Right atrium auricular region (tissue), 2 donors: ENCODE data around the gene TRAF2. TPM values are rescaled to one million over a fixed set of nuclear protein-coding genes. Genes with fewer than 3 reads are reported as not detected.

Experiments
- DNase-seq: peaks from one replicate; pipeline ENCODE4 v3.0.0-alpha.2; 2019; ENCODE audit warnings: low spot score
- H3K27ac ChIP-seq, 2 donors: fragments of 200-600 bp; sonication (generic); 1 replicate in 1 of 2; 2 replicates in 1 of 2; pipeline ENCODE4 v1.5.1; 2016 to 2019
- H3K27me3 ChIP-seq, 2 donors: fragments of 200-600 bp; sonication (generic); one replicate each; pipeline versions ENCODE4 v1.5.1 to v1.6.0; 2017 to 2019
- H3K36me3 ChIP-seq: fragments of 200-600 bp; sonication (generic); one replicate; pipeline ENCODE4 v1.5.1; 2016
- H3K4me1 ChIP-seq, 2 donors: fragments of 200-600 bp; sonication (generic); one replicate each; pipeline versions ENCODE4 v1.5.1 to v1.6.0; 2017 to 2019
- H3K4me3 ChIP-seq, 2 donors: fragments of 200-600 bp; sonication (generic); 1 replicate in 1 of 2; 2 replicates in 1 of 2; pipeline ENCODE4 v1.5.1; 2017 to 2019; ENCODE audit warnings: mild to moderate bottlenecking in 1 of 2, moderate library complexity in 1 of 2
- H3K9me3 ChIP-seq, 2 donors: fragments of 200-600 bp; sonication (generic); one replicate each; pipeline ENCODE4 v1.5.1; 2019
- total RNA-seq, 2 donors: library from RNA; depleted of rRNA; stranded (reverse); fragments of >200 nt; gene quantifications; one replicate each; pipeline ENCODE4 v1.1.0, GENCODE V29; 2016
- TF ChIP-seq, protein P1 (sequence below), 2 donors: fragments of 200-600 bp; sonication (generic); IDR thresholded peaks; one replicate each; pipeline ENCODE4 v1.5.1; 2019; ENCODE audit warnings: antibody characterized with exemption in 2 of 2

TRAF2 gene
- total RNA-seq, 2 donors from 2014 or later, result 1.9 to 4.1 TPM

DNA sequence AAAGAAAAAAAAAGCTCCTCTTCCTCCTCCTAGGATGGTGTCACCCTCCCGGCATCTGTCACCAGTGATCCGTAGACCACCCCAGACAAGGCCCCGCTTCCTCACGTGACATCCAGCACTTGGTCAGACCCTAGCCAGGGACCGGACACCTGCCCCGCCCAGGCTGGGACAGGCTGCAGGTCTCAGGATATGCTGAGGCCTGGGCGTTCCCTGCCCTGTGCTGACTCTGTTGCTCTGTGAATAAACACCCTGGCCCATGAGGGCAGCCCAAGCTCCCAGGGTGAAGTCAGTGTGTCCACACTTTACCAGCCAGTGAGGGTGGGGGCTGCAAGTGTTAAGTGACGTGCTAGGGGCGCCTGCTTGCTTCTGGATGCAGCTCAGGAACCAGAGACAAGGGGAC is 25.8 kb upstream of the TRAF2 start:
- TF ChIP-seq, protein P1, sequence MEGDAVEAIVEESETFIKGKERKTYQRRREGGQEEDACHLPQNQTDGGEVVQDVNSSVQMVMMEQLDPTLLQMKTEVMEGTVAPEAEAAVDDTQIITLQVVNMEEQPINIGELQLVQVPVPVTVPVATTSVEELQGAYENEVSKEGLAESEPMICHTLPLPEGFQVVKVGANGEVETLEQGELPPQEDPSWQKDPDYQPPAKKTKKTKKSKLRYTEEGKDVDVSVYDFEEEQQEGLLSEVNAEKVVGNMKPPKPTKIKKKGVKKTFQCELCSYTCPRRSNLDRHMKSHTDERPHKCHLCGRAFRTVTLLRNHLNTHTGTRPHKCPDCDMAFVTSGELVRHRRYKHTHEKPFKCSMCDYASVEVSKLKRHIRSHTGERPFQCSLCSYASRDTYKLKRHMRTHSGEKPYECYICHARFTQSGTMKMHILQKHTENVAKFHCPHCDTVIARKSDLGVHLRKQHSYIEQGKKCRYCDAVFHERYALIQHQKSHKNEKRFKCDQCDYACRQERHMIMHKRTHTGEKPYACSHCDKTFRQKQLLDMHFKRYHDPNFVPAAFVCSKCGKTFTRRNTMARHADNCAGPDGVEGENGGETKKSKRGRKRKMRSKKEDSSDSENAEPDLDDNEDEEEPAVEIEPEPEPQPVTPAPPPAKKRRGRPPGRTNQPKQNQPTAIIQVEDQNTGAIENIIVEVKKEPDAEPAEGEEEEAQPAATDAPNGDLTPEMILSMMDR (IDR thresholded peaks at IDR 0.05), result no peak
- Histone ChIP-seq H3K27ac (no peak overlapping the region), H3K27me3 (no peaks in the 10 kb centered on the region), H3K4me1 (peaks cover 0 to 30% of the 10 kb centered on the region in 2 donors), H3K9me3 (no peaks in the 10 kb centered on the region), H3K36me3 (peaks cover 35% of the 10 kb centered on the region), H3K4me3 (no peak overlapping the region)
- DNase-seq, result no peak

DNA sequence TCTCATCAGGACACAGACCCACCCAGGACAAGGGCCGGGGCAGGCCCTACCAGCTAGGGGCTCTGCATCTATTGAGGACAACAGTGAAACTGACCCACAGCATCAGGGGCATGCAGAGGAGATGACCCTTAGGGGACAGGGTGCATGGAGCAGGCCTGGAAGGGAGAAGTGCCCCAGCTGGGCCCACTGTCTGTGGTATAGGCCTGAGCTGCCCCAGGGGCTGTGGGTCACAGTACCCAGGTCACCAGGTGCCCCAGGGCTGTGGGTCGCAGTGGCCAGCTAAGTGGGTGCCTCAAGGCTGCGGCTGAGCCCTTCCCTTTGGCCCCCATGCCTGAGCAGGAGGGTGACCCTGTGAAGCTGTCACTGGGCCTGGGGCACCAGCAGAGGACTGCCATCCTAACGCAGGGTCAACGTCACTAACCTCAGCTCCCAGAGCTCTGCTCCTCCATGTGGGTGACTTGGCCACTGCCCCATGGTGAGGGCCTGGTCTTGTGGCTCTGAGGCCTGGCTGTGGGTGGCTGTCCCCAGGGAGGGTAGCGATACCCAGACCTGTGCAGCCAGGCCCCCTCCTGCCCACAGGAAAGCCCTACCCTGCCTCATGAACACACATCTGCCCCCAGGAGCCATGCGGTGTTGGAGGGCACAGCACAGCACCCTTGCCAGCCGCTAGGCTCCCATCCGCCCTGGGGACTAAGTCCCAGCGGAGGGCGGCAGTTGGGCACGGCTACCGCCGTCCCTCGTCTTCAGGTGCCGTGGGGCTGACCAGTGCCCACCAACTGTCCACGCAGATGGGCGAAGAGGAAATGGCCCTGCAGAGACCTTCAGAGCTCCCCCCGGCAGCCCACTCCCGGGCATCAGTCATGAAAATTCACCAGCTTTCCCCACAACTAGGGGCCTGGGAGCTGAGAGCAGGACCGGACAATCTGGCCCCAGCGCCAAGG is 25.1 kb upstream of the TRAF2 start:
- no peak overlapping the region for H3K27ac ChIP-seq
- H3K4me3 ChIP-seq, result no peak overlapping the region
- H3K4me1 ChIP-seq, result peaks cover 0 to 32% of the 10 kb centered on the region in 2 donors
- no peaks in the 10 kb centered on the region for H3K27me3 ChIP-seq
- DNase-seq, result no peak
- TF ChIP-seq, protein P1 (IDR thresholded peaks at IDR 0.05), result no peak
- H3K36me3 ChIP-seq, result peaks cover 35% of the 10 kb centered on the region
- no peaks in the 10 kb centered on the region for H3K9me3 ChIP-seq

DNA sequence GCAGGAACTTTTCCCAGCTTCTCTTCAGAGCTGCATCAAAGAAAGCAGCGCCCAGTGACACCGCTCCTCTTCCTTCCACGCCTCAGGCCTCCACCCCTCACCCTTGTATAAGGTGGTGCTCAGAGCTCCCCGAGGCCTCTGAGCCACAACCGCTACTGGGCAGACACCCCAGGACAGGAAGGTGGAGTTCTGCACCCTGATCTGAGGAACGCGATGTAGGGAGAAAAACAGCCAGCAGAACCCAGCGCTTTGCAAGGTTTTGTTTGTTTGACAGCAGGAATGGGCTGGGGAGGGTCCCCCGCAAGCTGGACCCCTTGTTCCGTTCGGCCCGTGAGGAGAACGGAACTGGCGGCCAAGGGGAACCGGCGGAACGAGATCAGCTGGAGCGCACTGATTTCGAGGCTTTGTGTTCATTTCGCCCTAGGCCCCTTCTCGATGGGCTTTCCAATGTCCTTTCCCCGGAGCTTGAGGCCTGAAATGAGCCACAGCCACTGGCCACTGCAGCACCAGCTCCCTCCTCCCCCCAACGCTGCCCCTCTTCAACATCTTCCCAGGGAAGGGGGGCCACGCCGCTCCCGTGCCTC is 24.4 kb upstream of the TRAF2 start:
- H3K27me3 ChIP-seq, result no peaks in the 10 kb centered on the region
- no peak overlapping the region for H3K27ac ChIP-seq
- H3K4me3 ChIP-seq, result no peak overlapping the region
- no peak for DNase-seq
- H3K9me3 ChIP-seq, result no peaks in the 10 kb centered on the region
- peaks cover 35% of the 10 kb centered on the region for H3K36me3 ChIP-seq
- H3K4me1 ChIP-seq, result peaks cover 0 to 35% of the 10 kb centered on the region in 2 donors
- TF ChIP-seq, protein P1 (IDR thresholded peaks at IDR 0.05), result no peak

DNA sequence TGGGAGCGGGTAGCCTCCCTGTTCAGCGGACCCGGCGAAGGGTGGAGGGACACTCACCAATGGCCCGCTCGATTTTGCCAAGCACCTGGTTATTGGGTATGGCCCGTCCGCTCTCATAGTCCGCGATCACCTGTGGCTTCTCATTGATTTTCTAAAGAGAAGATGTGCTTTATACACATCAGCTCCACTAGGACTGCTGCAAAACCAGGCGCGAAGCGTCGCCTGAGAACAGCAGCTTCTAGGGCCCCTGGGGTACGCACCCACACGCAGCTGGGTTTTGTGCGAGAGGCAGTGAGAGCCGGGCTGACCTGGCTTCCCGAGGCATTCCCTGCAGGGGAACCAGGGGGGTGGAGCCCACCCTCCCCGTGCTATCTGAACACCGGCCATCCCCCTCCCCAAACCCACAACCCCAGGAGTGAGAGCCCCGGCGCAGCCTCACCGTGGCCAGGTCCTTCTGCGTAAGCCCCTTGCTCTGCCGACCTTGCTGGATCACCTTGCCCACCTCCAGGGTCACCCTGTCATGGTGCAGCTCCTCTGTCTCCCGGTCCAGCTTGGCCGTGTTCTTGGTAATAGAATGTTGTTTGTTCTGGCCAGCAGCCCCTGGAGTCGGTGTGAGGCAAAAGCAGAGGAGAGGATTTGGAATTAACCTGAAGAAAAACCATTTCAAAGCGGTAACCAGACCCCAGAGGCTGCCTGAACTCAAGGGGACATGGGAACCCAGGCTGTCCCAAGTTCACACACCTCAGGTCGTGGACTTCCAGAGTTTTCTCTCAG is 23.3 kb upstream of the TRAF2 start:
- no peak overlapping the region for H3K4me3 ChIP-seq
- TF ChIP-seq, protein P1 (IDR thresholded peaks at IDR 0.05), result no peak
- DNase-seq, result no peak
- H3K27me3 ChIP-seq, result no peaks in the 10 kb centered on the region
- peaks cover 0 to 39% of the 10 kb centered on the region in 2 donors for H3K4me1 ChIP-seq
- H3K27ac ChIP-seq, result no peak overlapping the region
- no peaks in the 10 kb centered on the region for H3K9me3 ChIP-seq
- peaks cover 35% of the 10 kb centered on the region for H3K36me3 ChIP-seq

DNA sequence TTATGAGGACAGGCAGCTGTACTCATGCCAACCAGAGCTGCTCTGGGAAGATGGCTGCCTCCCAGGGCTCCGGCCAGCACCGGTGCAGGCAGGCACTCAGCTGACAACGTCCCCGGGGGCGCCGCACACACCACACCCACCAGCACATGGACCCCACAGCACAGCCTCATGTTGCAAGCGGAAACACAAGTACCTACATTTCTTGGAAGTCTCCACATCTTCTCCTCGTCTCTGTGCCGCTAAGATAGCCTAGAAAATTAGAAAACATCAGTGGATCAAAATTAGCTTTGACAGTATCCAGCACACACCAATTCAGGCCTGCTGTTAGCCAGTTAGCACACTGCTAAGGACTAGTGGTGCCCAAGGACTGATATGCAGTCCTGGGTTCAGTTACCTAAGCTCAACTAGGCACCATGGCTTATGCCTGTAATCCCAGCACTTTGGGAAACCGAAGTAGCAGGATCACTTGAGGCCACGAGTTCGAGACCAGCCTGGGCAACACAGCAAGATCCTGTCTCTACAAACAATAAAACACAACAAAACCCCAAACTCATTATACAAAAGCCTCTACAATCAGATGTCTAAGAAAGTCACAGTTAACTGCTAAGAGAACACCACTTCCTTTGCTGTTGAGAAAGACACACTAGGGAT is 22.6 kb upstream of the TRAF2 start:
- no peak overlapping the region for H3K27ac ChIP-seq
- H3K9me3 ChIP-seq, result no peaks in the 10 kb centered on the region
- DNase-seq, result no peak
- TF ChIP-seq, protein P1 (IDR thresholded peaks at IDR 0.05), result no peak
- H3K4me3 ChIP-seq, result no peak overlapping the region
- no peaks in the 10 kb centered on the region for H3K27me3 ChIP-seq
- peaks cover 35% of the 10 kb centered on the region for H3K36me3 ChIP-seq
- peaks cover 0 to 36% of the 10 kb centered on the region in 2 donors for H3K4me1 ChIP-seq
